Activated T-cell treated with anti-CD3 and anti-CD28 coated beads, Interleukin-2, amount 50 U/mL, for 72 hours (primary cell): ENCODE results near the gene RASAL1. TPM values are rescaled to one million over a fixed set of nuclear protein-coding genes. Genes with fewer than 3 reads are reported as not detected.

Experiments
- ATAC-seq, 2 donors: fragments of 150-1000 bp; cut with Tn5 transposase; replicated peaks in 1 of 2; 2 replicates each; pipeline ENCODE4 v1.10.0; 2021; ENCODE audit warnings: moderate library complexity in 2 of 2, mild to moderate bottlenecking in 1 of 2
- DNase-seq, 2 donors: peaks; one replicate each; pipeline ENCODE4 v3.0.0; 2021 to 2022; ENCODE audit warnings: mixed read lengths in 1 of 2
- H3K27ac Mint-ChIP-seq: one replicate; pipeline ENCODE4 v1.8.0; 2022; ENCODE audit warnings: mild to moderate bottlenecking, moderate library complexity, mixed read lengths
- H3K27me3 Mint-ChIP-seq: one replicate; pipeline ENCODE4 v1.8.0; 2022; ENCODE audit warnings: low read depth, mixed read lengths
- H3K36me3 Mint-ChIP-seq, 2 donors: one replicate each; pipeline ENCODE4 v1.8.0; 2022; ENCODE audit warnings: mixed read lengths in 2 of 2, mild to moderate bottlenecking in 1 of 2; ENCODE audit not compliant: insufficient read depth in 2 of 2
- H3K4me1 Mint-ChIP-seq: one replicate; pipeline ENCODE4 v1.8.0; 2022; ENCODE audit warnings: low read depth, mixed read lengths
- H3K4me3 Mint-ChIP-seq, 2 donors: one replicate each; pipeline ENCODE4 v1.8.0; 2022; ENCODE audit warnings: mild to moderate bottlenecking in 2 of 2, mixed read lengths in 2 of 2, moderate library complexity in 2 of 2
- H3K9me3 Mint-ChIP-seq, 2 donors: one replicate each; pipeline ENCODE4 v1.8.0; 2022; ENCODE audit warnings: mixed read lengths in 2 of 2
- total RNA-seq, 2 donors: library from RNA; stranded (reverse); gene quantifications; one replicate each; pipeline ENCODE4 v1.2.3, GENCODE V29; 2022

Gene RASAL1
- 10 to 100 TPM in 1 of 2 donors, 1 to 10 TPM in 1; 6.7 to 13.4 TPM for total RNA-seq

DNA sequence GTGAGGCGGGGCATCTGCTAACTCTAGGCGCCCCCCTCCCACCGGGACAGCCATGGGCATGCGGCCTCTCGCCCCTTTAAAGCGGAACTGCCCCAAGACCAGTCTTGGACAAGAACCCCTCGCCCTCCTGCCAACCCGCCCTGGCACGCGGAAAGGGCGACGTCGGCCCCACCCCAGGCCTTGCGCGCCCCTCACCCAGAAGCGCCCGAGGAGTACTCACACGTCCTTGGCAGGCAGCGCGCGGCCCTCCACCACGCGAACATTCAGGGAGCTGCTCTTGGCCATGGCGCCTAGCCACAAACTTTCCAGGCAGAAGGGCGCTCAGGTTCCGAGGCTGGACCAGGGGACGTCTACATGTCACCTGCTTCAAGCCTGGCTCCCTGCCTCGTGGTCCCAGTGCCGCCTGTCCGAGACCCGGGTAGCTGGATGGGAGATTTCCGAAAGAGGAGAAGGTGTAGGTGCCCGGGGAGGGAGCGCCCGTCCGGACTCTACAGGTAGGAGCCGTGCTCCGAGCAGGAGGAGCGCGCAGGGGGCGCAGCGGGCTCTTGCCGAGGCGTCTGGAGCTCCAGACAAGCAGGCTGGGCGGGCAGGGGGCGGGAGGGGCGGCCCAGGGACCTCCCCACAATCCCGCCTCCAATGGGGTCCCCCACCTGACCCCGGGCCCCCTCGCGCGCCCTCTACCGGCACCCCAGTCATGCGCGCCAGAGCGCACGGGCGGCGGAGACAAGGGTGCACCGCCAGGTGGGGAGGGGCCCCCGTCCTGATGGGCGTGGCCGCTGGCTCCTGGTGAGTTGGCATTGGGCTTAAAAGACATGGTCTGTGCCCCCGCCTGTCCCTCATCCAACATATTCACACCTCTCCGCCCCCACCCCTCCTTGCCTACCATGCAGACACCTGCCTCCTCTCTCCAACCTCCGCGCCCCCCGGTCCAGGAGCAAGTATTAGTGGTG lies at the start of gene RASAL1:
RASAL1 (minus strand) TSS at position 584 of the 950 bp plus-strand sequence; CDS start at position 285, 299 bp downstream.
- Mint-ChIP-seq H3K4me3 (peak within 1 kb of the TSS; percentile 81 to 90), H3K27me3 (no peaks in the 10 kb centered on the region), H3K27ac (peak within 1 kb of the TSS; percentile 84), H3K9me3 (no peaks in the 10 kb centered on the region), H3K36me3 (no peaks in the 10 kb centered on the region), H3K4me1 (peaks cover 33% of the 10 kb centered on the region)
- ATAC-seq (peak; percentile 91), DNase-seq (peak; percentile 95)

- Mint-ChIP-seq H3K27ac (peak overlapping the region; percentile 87), H3K27me3 (no peaks in the 10 kb centered on the region), H3K36me3 (peaks cover 5 to 12% of the 10 kb centered on the region in 2 donors), H3K4me1 (peaks cover 38% of the 10 kb centered on the region), H3K4me3 (peak overlapping the region; percentile 82 to 92), H3K9me3 (no peaks in the 10 kb centered on the region)
- peak; percentile 89 to 93 for DNase-seq
- peak; percentile 87 to 90 for ATAC-seq
These were observed 49.3 kb upstream of the RASAL1 start for GRCh38 chr12:113184900-113185179.

GRCh38 chr12:113184098-113184899 lies 48.7 kb upstream of the RASAL1 start:
- H3K36me3 Mint-ChIP-seq: peaks cover 3 to 11% of the 10 kb centered on the region in 2 donors
- peak overlapping the region; percentile 87 for H3K27ac Mint-ChIP-seq
- peaks cover 38% of the 10 kb centered on the region for H3K4me1 Mint-ChIP-seq
- H3K27me3 Mint-ChIP-seq: no peaks in the 10 kb centered on the region
- no peaks in the 10 kb centered on the region for H3K9me3 Mint-ChIP-seq
- DNase-seq: no peak
- peak overlapping the region; percentile 82 to 92 for H3K4me3 Mint-ChIP-seq
- ATAC-seq: peak; percentile 71 to 72

DNA sequence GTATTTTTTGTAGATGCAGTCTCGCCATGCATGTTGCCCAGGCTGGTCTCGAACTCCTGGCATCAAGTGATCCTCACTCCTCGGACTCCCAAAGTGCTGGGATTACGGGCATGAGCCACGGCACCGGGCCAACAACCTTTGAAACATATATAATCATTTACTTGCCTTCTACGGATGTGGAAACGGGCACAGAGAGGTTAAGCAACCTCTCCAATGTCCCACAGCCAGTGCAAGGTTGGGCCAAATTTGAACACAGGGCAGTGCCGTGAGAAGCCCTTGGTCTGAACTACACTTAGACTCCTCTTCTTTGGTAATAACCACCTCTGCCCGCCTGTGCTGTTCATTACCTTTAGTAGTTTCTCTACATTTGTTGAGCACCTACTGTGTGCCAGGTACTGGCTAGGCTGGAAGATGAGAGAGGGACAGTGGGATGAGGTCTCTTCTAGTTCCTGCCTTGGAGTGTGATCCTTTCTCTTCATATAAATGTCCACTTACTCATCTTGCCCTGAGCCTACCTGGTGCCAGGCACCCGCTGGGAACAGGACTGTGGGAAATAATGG lies 47.5 kb upstream of the RASAL1 start:
- peak overlapping the region; percentile 34 for H3K27ac Mint-ChIP-seq
- DNase-seq (no peak), ATAC-seq (no peak)
- peaks cover 38% of the 10 kb centered on the region for H3K4me1 Mint-ChIP-seq
- peaks cover 2 to 16% of the 10 kb centered on the region in 2 donors for H3K36me3 Mint-ChIP-seq
- H3K4me3 Mint-ChIP-seq: peak overlapping the region; percentile 82 to 92
- no peaks in the 10 kb centered on the region for H3K9me3 Mint-ChIP-seq
- no peaks in the 10 kb centered on the region for H3K27me3 Mint-ChIP-seq

DNA sequence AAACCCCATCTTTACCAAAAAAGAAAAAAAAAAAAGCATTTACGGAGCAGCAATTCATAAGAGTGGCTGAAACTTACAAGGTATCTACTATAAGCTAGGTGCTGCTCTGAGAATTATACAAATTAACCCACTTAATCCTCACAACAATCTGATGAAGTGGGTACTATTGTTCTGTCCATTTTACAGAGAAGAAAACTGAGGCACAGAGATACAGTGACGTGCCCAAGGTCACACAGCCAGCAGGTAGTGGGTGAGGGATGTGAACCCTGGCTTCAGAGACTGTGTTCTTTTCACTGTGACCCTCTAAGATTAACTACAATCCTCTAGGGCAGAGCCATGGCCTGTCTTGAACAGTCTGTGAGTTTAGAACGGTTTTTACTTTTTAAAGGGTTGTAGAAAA lies 46.4 kb upstream of the RASAL1 start:
- Mint-ChIP-seq H3K27me3 (no peaks in the 10 kb centered on the region), H3K9me3 (peaks cover 0 to 1% of the 10 kb centered on the region in 2 donors), H3K4me1 (peaks cover 30% of the 10 kb centered on the region), H3K27ac (peak overlapping the region; percentile 54), H3K36me3 (peaks cover 4 to 16% of the 10 kb centered on the region in 2 donors), H3K4me3 (no peak overlapping the region)
- DNase-seq (no peak), ATAC-seq (no peak)

GRCh38 chr12:113180333-113180732 lies 44.8 kb upstream of the RASAL1 start:
- Mint-ChIP-seq H3K27ac (no peak overlapping the region), H3K4me1 (peaks cover 20% of the 10 kb centered on the region), H3K27me3 (no peaks in the 10 kb centered on the region), H3K4me3 (no peak overlapping the region), H3K9me3 (peaks cover 0 to 1% of the 10 kb centered on the region in 2 donors), H3K36me3 (peaks cover 7 to 24% of the 10 kb centered on the region in 2 donors)
- DNase-seq (no peak), ATAC-seq (no peak)

- Mint-ChIP-seq H3K27me3 (no peaks in the 10 kb centered on the region), H3K27ac (no peak overlapping the region), H3K4me1 (peaks cover 18% of the 10 kb centered on the region), H3K36me3 (peaks cover 9 to 26% of the 10 kb centered on the region in 2 donors), H3K9me3 (peaks cover 0 to 1% of the 10 kb centered on the region in 2 donors), H3K4me3 (no peak overlapping the region)
- ATAC-seq (no peak), DNase-seq (no peak)
These were observed 43.5 kb upstream of the RASAL1 start for GRCh38 chr12:113179023-113179422.

DNA sequence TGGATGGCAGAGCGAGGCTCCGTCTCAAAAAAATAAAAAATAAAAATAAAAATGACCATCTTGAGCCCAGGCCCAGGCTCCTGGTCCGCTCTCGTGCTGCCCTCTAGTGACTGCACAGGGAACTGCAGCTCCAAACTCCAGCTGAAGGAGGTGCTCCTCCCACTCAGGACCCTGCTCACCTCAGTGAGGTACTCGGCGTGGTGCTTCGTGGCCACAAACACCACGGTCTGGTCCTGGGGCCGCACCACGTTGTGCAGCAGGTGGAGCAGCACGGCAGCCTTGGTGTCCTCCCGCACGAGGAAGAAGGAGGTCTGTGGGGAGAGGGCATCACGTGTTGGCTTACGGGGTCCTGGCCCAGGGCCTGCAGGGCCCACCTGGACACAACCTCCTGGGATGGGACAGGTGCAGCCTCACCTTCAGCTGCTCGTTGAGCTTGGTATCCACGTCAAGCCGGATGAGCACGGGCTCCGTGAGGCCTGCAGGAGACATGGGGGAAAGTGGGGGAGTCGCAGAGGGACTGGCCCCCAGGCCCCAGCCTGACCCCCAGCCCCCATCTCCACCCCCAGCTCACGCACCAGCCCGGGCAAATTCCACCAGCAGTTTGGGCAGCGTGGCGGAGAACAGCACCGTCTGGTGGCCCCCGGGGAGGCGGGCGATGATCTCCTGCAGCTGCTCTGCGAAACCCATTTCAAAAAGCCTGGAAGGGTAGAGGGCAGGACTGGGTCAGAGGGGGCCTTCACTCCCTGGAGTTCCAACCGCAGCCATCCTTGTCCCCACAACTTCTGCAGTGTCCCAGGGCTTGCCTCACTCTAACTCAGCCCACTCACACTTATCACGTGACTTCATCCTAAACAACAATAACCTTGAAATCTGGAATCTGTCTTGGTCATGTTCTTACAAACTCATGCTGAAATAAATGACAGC lies 39.2 kb upstream of the RASAL1 start:
- Mint-ChIP-seq H3K27me3 (no peaks in the 10 kb centered on the region), H3K4me1 (peaks cover 5% of the 10 kb centered on the region), H3K27ac (peak overlapping the region; percentile 6), H3K36me3 (peaks cover 16 to 52% of the 10 kb centered on the region in 2 donors), H3K9me3 (peaks cover 0 to 1% of the 10 kb centered on the region in 2 donors), H3K4me3 (no peak overlapping the region)
- DNase-seq: peak; percentile 83 to 85
- peak; percentile 83 for ATAC-seq

GRCh38 chr12:113173081-113173698 lies 37.6 kb upstream of the RASAL1 start:
- Mint-ChIP-seq H3K36me3 (peaks cover 16 to 47% of the 10 kb centered on the region in 2 donors), H3K4me3 (no peak overlapping the region), H3K4me1 (peaks cover 5% of the 10 kb centered on the region), H3K27me3 (no peaks in the 10 kb centered on the region), H3K9me3 (peaks cover 0 to 1% of the 10 kb centered on the region in 2 donors), H3K27ac (no peak overlapping the region)
- DNase-seq (no peak), ATAC-seq (no peak)

GRCh38 chr12:113172185-113172584 lies 36.6 kb upstream of the RASAL1 start:
- H3K4me3 Mint-ChIP-seq: no peak overlapping the region
- no peak for ATAC-seq
- peaks cover 15 to 42% of the 10 kb centered on the region in 2 donors for H3K36me3 Mint-ChIP-seq
- no peak for DNase-seq
- no peaks in the 10 kb centered on the region for H3K27me3 Mint-ChIP-seq
- H3K27ac Mint-ChIP-seq: no peak overlapping the region
- H3K9me3 Mint-ChIP-seq: no peaks in the 10 kb centered on the region
- peaks cover 5% of the 10 kb centered on the region for H3K4me1 Mint-ChIP-seq

DNA sequence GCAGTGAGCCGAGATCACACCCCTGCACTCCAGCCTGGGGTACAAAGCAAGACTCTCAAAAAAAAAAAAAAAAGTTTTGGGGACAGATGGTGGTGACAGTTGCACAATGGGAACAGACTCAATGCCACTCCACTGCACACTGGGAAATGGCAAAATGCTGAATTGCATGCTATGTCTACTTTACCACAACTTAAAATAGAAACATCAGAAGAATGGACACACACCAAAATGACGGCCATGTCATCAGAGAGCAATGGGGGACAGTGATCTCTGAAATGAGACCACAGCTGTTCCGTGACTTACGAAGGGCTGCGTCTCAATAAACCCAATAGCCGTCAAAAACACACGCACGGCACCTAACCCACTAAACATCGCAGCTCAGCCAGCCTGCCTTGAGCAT lies 36.0 kb upstream of the RASAL1 start:
- H3K27me3 Mint-ChIP-seq: no peaks in the 10 kb centered on the region
- no peak overlapping the region for H3K27ac Mint-ChIP-seq
- no peak for ATAC-seq
- H3K4me1 Mint-ChIP-seq: peaks cover 5% of the 10 kb centered on the region
- no peak for DNase-seq
- H3K36me3 Mint-ChIP-seq: peaks cover 10 to 41% of the 10 kb centered on the region in 2 donors
- H3K4me3 Mint-ChIP-seq: no peak overlapping the region
- no peaks in the 10 kb centered on the region for H3K9me3 Mint-ChIP-seq

GRCh38 chr12:113170926-113171325 lies 35.4 kb upstream of the RASAL1 start:
- ATAC-seq (no peak), DNase-seq (no peak)
- H3K4me3 Mint-ChIP-seq: no peak overlapping the region
- no peaks in the 10 kb centered on the region for H3K27me3 Mint-ChIP-seq
- H3K36me3 Mint-ChIP-seq: peaks cover 10 to 38% of the 10 kb centered on the region in 2 donors
- peaks cover 5% of the 10 kb centered on the region for H3K4me1 Mint-ChIP-seq
- no peaks in the 10 kb centered on the region for H3K9me3 Mint-ChIP-seq
- H3K27ac Mint-ChIP-seq: no peak overlapping the region
